Esophagus (tissue), 2 donors: ENCODE measurements around the gene MYO7A. TPM values are rescaled to one million over a fixed set of nuclear protein-coding genes. Genes with fewer than 3 reads are reported as not detected.
A peak's percentile ranks its signal among the peaks of the same experiment; 100 is the strongest.

Experiments
- H3K27ac ChIP-seq, 2 donors: one replicate each; pipeline ENCODE4 v1.5.1; 2013; ENCODE audit warnings: low read depth in 2 of 2, mild to moderate bottlenecking in 2 of 2, inconsistent platforms in 1 of 2, low read length in 1 of 2, moderate library complexity in 1 of 2
- H3K27me3 ChIP-seq, 2 donors: one replicate each; pipeline ENCODE4 v1.6.1; 2013; ENCODE audit warnings: low read length in 2 of 2, control low read depth in 1 of 2, mild to moderate bottlenecking in 1 of 2; ENCODE audit not compliant: insufficient read depth in 2 of 2, control insufficient read depth in 1 of 2
- H3K36me3 ChIP-seq, 2 donors: one replicate each; pipeline ENCODE4 v1.6.1; 2013; ENCODE audit warnings: low read length in 1 of 2; ENCODE audit not compliant: control insufficient read depth in 2 of 2, insufficient read depth in 2 of 2
- H3K4me1 ChIP-seq, 2 donors: one replicate each; pipeline ENCODE4 v1.6.1; 2013; ENCODE audit warnings: low read length in 1 of 2; ENCODE audit not compliant: control insufficient read depth in 2 of 2, insufficient read depth in 2 of 2
- H3K4me3 ChIP-seq, 2 donors: one replicate each; pipeline ENCODE4 v1.5.1; 2013; ENCODE audit warnings: low read length in 2 of 2, mild to moderate bottlenecking in 2 of 2, low read depth in 1 of 2, moderate library complexity in 1 of 2
- H3K9me3 ChIP-seq, 2 donors: one replicate each; pipeline ENCODE4 v1.6.1; 2013; ENCODE audit warnings: mild to moderate bottlenecking in 2 of 2, low read depth in 1 of 2, low read length in 1 of 2, moderate library complexity in 1 of 2; ENCODE audit not compliant: control insufficient read depth in 2 of 2, insufficient read depth in 1 of 2
- WGBS, 2 donors: extraction: QIAGEN DNeasy Blood & Tissue Kit; methylation state at CpG; one replicate each; pipeline ENCODE4 v1.1.7; 2013; 5-methylcytosine and 5-hydroxymethylcytosine counted together
- polyA plus RNA-seq, 2 donors: library from polyadenylated mRNA; stranded (reverse); fragments of 200-250 nt; gene quantifications; one replicate each; pipeline ENCODE4 v1.2.3, GENCODE V29; 2013
- donor health status: healthy with polysubstance abuse.
- donor health status: Bipolar disorder and iron deficiency.

MYO7A gene
- polyA plus RNA-seq, 2 donors: 1.1 to 1.2 TPM

DNA sequence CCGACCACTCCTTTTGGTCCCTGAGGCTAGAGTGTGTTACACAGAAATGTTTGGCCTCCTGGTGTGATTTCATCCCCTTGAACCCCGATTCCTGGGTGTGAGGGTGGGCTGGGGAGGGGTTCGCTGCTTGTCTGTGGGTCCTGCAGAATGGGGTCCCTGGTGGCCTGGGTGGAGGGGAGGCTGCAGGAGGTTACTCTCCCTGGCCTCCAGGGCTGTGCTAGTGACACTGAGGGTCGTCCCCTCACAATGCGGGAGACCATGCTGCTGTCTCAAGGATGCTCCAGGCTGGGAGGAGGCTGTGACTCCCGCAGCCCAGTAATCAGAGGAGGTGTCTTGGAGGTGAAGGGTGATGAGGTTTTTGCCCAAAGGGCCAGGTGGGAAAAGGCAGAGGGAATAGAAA is 42.4 kb upstream of the MYO7A start:
- Histone ChIP-seq H3K4me1 (peaks cover 20 to 40% of the 10 kb centered on the region in 2 donors), H3K4me3 (no peak overlapping the region), H3K27me3 (no peaks in the 10 kb centered on the region), H3K36me3 (peaks cover 0 to 4% of the 10 kb centered on the region in 2 donors), H3K9me3 (no peaks in the 10 kb centered on the region), H3K27ac (no peak overlapping the region)
- 87 to 92% methylated on average over 6 of the region's 6 CpGs for WGBS, 2 donors

DNA sequence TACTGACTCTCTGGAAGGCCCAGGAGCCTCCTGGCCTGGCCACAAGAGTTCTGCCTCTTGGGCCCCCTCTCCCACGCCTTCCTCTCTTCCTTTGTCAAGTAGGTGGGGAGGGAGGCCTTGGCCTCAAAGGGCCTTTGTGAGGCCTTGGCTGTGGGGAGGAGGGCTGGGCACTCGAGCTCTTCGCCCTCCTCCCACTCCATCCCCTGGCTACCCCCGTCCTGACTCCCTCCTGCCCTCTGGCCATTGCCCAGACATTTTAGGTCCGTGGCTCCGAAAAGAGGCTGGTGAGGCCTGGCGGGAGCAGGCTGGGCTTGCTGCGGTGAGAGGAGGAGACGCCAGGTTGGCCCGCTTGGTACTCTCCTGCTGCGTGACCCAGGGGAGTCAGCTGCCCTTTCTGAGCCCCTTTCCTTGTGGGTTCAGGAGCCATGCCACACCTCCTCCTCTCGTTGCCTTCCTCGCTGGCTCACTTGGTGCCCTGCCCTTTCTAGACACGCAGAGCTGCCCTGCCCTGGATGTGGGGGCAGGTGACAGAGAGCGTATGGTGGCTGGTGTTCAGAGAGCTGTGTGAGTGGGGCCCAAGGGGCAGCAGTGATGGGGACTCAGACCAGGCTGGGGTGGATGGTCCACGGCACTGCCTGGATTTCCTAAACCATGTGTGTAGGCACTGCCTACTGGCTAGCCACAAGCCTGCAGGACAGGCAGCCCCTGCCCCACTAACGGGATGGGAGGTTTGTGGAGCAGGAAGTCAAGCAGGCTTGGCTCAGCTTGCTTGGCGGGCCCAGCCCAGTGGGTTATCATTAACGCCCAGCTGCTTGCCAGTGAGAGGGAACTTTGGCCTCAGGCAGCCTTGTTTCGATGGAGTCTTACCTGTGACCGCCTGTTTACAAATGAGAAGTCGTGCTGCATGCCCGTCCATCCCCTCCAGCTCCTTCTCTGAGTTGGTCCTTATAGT is 41.2 kb upstream of the MYO7A start:
- 71 to 81% methylated on average over 23 of the region's 23 CpGs for WGBS, 2 donors
- H3K9me3 ChIP-seq: no peaks in the 10 kb centered on the region
- H3K36me3 ChIP-seq: peaks cover 0 to 4% of the 10 kb centered on the region in 2 donors
- H3K4me3 ChIP-seq: no peak overlapping the region
- H3K27ac ChIP-seq: peak overlapping the region; percentile 34 to 76
- peaks cover 24 to 42% of the 10 kb centered on the region in 2 donors for H3K4me1 ChIP-seq
- no peaks in the 10 kb centered on the region for H3K27me3 ChIP-seq

DNA sequence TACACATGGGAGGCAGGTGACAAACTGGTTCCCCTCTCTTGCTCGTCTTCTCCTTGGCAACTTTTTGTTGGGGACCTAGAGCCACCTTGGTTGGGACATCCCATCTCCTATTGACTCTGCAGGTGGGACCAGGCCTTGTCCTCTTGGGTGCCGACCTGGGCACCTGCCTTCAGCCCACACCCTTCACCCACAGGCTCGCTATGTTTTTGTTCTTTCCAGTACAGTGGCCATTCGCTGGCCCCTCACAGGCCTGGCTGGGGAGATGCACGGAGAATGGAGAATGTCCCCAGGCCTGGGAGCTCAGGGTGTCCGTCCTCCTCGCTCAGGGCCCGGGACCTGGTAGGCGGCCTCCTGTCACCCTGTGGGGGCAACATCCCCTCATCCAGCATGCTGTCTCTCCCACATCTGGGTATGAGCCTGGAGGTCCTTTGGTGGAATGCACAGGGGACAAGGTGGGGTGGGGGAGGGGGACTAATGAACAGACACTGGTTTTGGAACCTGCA is 40.3 kb upstream of the MYO7A start:
- 91 to 92% methylated on average over 9 of the region's 9 CpGs for WGBS, 2 donors
- Histone ChIP-seq H3K9me3 (no peaks in the 10 kb centered on the region), H3K27ac (peak overlapping the region; percentile 29 to 77), H3K27me3 (no peaks in the 10 kb centered on the region), H3K4me1 (peaks cover 18 to 37% of the 10 kb centered on the region in 2 donors), H3K36me3 (peaks cover 0 to 4% of the 10 kb centered on the region in 2 donors), H3K4me3 (no peak overlapping the region)

DNA sequence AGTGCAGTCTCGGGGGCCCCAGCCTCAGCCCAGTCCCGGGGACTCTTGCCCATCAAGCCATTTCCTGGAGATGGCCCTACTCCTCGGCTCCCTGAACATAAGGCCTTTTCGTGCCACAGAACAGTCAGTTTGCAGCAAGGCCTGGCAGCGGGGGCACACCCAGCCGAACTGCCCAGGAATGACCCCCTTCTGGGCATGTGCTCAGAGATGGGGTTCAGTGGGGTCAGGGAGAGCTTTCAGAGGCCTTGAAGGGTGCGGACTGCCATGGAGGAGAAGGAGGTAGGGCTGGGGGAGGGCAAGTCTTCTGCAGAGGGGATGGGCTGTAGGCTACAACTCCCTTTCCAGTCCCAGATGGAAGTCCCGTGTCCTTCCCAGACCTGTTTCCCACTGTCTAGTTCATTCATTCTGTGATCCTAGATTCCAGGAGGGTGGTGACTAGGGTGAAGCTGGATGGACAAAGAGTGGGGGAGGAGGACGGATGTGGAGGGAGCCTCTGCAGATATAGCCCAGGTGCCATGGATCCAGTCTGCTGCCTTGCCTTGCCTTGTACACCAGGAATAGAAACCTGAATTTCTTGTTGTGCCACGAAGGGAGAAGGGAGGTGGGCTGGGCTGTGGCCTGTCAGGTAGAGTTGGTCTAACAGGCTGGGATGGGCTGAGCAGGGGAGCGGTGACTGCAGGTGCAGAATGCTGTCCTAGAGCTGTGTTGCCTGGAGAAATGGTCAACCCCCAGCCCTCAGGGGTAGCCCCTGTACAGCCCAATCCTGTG is 39.6 kb upstream of the MYO7A start:
- Histone ChIP-seq H3K9me3 (no peaks in the 10 kb centered on the region), H3K4me3 (no peak overlapping the region), H3K27me3 (no peaks in the 10 kb centered on the region), H3K4me1 (peaks cover 16 to 33% of the 10 kb centered on the region in 2 donors), H3K27ac (peak overlapping the region; percentile 58 to 85), H3K36me3 (peaks cover 0 to 4% of the 10 kb centered on the region in 2 donors)
- WGBS, 2 donors: 62 to 68% methylated on average over 11 of the region's 11 CpGs

DNA sequence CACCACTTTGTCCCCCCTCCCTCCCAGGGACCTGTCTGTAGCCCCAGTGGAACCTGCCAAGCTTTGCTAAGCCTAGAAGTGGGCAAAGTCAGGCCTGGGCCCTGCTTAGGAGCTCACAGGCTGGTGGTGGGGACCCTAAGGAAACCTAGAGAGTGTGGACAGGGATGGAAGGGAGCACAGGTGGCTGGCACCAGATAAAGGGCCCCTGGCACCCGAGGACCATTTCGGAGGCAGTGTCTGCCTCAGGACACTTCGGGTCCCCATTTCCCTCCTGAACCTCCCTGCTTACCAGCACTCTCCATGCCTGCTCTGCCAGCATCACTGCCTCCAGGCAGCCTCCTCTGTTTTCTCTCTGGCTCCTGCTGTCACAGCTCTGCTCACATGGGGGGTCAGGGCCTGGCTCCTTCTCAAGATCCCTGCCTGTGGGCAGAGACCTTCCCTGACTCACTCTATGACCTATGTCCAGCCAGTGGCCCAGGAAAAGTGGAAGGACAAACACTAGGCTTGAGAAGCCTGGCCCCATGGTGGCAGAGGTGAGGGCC is 39.0 kb upstream of the MYO7A start:
- no peaks in the 10 kb centered on the region for H3K9me3 ChIP-seq
- WGBS, 2 donors: 76 to 91% methylated on average over 3 of the region's 3 CpGs
- peaks cover 15 to 31% of the 10 kb centered on the region in 2 donors for H3K4me1 ChIP-seq
- H3K27ac ChIP-seq: peak overlapping the region; percentile 58 to 85
- no peak overlapping the region for H3K4me3 ChIP-seq
- H3K27me3 ChIP-seq: no peaks in the 10 kb centered on the region
- H3K36me3 ChIP-seq: peaks cover 0 to 9% of the 10 kb centered on the region in 2 donors

DNA sequence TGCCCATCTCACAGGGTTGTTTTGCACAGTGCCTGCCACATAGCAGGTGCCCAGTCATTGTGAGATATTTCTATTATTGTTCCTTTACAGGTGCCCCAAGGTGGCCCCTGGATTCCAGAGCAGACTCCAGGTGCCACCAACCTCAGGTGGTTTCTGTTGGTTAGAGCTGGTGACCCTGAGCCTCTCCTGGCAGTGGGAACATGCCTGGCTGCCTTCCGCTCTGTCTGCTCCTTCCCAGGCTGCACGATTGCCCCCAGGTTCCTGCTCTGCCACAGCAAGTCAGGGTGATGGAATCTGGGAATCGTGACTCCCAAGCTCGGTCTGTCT is 38.0 kb upstream of the MYO7A start:
- H3K36me3 ChIP-seq: peaks cover 2 to 14% of the 10 kb centered on the region in 2 donors
- WGBS, 2 donors: 86 to 89% methylated on average over 4 of the region's 4 CpGs
- H3K27ac ChIP-seq: no peak overlapping the region
- no peaks in the 10 kb centered on the region for H3K9me3 ChIP-seq
- H3K4me3 ChIP-seq: no peak overlapping the region
- peaks cover 15 to 31% of the 10 kb centered on the region in 2 donors for H3K4me1 ChIP-seq
- H3K27me3 ChIP-seq: no peaks in the 10 kb centered on the region

DNA sequence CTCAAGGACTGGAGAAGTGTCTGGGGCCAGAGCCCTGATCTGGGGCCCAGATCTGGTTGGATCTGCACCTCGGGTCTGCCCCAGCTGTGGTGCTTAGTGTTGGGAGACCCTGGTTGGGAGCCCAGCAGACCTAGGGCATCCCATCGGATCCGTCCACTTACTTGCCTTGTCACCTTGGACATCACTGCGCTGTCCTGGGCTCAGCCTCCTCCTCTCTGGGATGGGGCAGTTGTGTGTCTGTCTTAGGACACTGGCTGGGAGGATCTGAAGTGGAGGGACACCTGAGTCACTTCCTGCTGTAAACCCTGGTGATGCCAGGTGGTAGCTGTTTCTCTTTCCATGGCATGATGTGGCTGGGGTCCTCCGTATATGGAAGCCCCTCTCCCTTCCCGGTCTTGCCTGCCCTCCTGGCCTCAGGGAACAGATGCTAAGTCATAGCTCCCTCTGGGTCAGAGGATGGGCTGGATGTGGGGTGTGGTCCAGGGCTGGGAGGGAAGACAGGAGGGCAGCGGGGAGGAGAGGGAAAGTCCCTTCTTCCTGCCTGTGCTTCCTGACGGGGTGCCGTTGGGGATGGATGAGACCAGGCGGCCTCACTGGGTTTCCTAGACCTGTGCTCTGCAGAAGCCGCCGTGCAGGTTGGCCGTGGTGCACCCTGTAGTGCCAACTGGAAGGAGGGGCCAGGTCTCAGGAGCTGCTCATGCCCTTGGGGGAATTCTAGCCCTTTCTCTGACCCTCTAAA is 37.5 kb upstream of the MYO7A start:
- H3K9me3 ChIP-seq: no peaks in the 10 kb centered on the region
- no peak overlapping the region for H3K4me3 ChIP-seq
- H3K4me1 ChIP-seq: peaks cover 15 to 31% of the 10 kb centered on the region in 2 donors
- H3K36me3 ChIP-seq: peaks cover 3 to 17% of the 10 kb centered on the region in 2 donors
- H3K27ac ChIP-seq: peak overlapping the region in 1 of 2 donors; percentile 1
- H3K27me3 ChIP-seq: no peaks in the 10 kb centered on the region
- 57 to 63% methylated on average over 10 to 13 of the region's 13 CpGs for WGBS, 2 donors

DNA sequence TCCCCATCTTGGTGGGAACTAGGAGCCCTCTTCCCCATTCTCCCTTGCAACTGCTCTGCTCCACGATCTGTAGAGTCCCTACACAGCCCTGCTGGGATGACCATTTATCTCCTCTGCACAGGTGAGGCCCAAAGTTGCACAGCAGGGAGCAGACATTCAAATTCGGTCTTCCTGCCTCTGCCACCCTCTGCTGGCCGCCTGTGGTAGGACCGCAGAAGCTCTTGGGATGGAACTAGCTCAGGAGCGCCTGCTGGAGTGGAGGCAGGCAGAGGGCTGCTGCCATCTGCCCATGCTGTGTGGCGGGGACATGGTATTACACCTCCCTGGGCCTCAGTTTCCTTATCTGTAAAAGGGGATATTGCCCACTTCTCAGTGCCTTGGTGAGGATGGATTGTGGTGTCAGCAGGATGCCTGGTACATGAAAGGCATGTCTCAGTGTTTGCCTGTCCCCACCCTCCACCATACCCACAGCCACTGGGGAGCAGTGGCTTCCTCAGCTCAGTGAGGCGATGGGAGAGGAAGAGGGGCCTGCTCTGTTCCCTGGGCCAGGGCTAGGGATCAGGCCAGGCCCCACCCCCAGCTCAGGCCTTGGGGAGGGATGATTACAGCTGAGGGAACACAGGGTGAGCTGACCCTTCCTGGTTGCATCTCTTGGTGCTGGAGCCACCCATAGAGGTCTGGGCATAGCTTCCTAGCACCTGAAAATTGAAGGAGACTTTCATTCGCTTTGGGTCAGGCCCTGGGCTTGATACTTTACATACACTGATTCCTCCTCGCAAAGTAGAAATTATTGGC is 36.7 kb upstream of the MYO7A start:
- H3K9me3 ChIP-seq: peaks cover 0 to 2% of the 10 kb centered on the region in 2 donors
- H3K27me3 ChIP-seq: no peaks in the 10 kb centered on the region
- H3K4me3 ChIP-seq: no peak overlapping the region
- 31 to 32% methylated on average over 9 of the region's 9 CpGs for WGBS, 2 donors
- H3K27ac ChIP-seq: peak overlapping the region in 1 of 2 donors; percentile 1
- H3K36me3 ChIP-seq: peaks cover 3 to 21% of the 10 kb centered on the region in 2 donors
- H3K4me1 ChIP-seq: peaks cover 15 to 31% of the 10 kb centered on the region in 2 donors
